Measurements from ENCODE around the gene PROK2. TPM values are rescaled to one million over a fixed set of nuclear protein-coding genes. Genes with fewer than 3 reads are reported as not detected.

PROK2 gene
- total RNA-seq, 2 experiments from 2014 or later, result 0.42 to 0.67 TPM

GRCh38 chr3:71752831-71753700 lies 31.9 kb downstream of the PROK2 start:
- ChIA-PET POLR2A (no interaction called here), CTCF (interaction anchor here (0.9 to 3.9 kb wide), 2 partner anchors 14 to 24 kb away, joined by 3 to 19 read pairs; no protein-coding TSS in a partner anchor)

- ChIA-PET CTCF (interaction anchor here (3.9 kb wide), 1 partner anchor 22 kb away, joined by 19 read pairs; no protein-coding TSS in a partner anchor), POLR2A (no interaction called here)
Measured at GRCh38 chr3:71751602-71752001, 33.3 kb downstream of the PROK2 start.

- ChIA-PET CTCF (no interaction called here), POLR2A (no interaction called here)
Measured at GRCh38 chr3:71744738-71745137, 40.2 kb downstream of the PROK2 start.

- POLR2A ChIA-PET, result no interaction called here
- CTCF ChIA-PET, result no interaction called here
Measured at GRCh38 chr3:71742621-71743020, 42.3 kb downstream of the PROK2 start.

GRCh38 chr3:71734881-71735280 lies 50.1 kb downstream of the PROK2 start:
- CTCF ChIA-PET, result no interaction called here

GRCh38 chr3:71733319-71733718 lies 51.6 kb downstream of the PROK2 start:
- ChIA-PET POLR2A (no interaction called here), CTCF (interaction anchor here (0.8 kb wide), 1 partner anchor 23 kb away, joined by 5 read pairs; no protein-coding TSS in a partner anchor)

More at GRCh38 chr3:71734881-71735280, 50.1 kb downstream of the PROK2 start:
- POLR2A ChIA-PET, result no interaction called here

GRCh38 chr3:71732637-71733036 lies 52.3 kb downstream of the PROK2 start:
- ChIA-PET POLR2A (no interaction called here), CTCF (no interaction called here)

- POLR2A ChIA-PET, result no interaction called here
Measured at GRCh38 chr3:71728632-71729342, 56.2 kb downstream of the PROK2 start.

GRCh38 chr3:71726146-71726545 lies 58.8 kb downstream of the PROK2 start:
- ChIA-PET CTCF (interaction anchor here (3.0 kb wide), 1 partner anchor 133 kb away, joined by 10 read pairs; no protein-coding TSS in a partner anchor), POLR2A (no interaction called here)

More at GRCh38 chr3:71728632-71729342, 56.2 kb downstream of the PROK2 start:
- CTCF ChIA-PET, result interaction anchor here (0.5 to 3.0 kb wide), 11 partner anchors 8 to 314 kb away, joined by 3 to 19 read pairs (median 5); partner anchors contain the start of gene GPR27

- ChIA-PET CTCF (interaction anchor here (1.2 kb wide), 1 partner anchor 9 kb away, joined by 5 read pairs; no protein-coding TSS in a partner anchor), POLR2A (no interaction called here)
Measured at GRCh38 chr3:71725271-71725991, 59.5 kb downstream of the PROK2 start, which contains the start of gene EIF4E3. Gene EIF4E3 (minus strand): TSS chr3:71725402. CDS start chr3:71725367, 35 bp downstream.

- POLR2A ChIA-PET, result no interaction called here
- CTCF ChIA-PET, result interaction anchor here (1.2 kb wide), 1 partner anchor 8 kb away, joined by 5 read pairs; no protein-coding TSS in a partner anchor
Measured at GRCh38 chr3:71724584-71725270, 60.2 kb downstream of the PROK2 start.

GRCh38 chr3:71724171-71724453 lies 60.8 kb downstream of the PROK2 start:
- ChIA-PET POLR2A (interaction anchor here (0.6 kb wide), 1 partner anchor 142 kb away, joined by 3 read pairs; no protein-coding TSS in a partner anchor), CTCF (interaction anchor here (1.2 kb wide), 1 partner anchor 8 kb away, joined by 5 read pairs; no protein-coding TSS in a partner anchor)

- ChIA-PET CTCF (no interaction called here), POLR2A (interaction anchor here (0.6 kb wide), 1 partner anchor 141 kb away, joined by 3 read pairs; no protein-coding TSS in a partner anchor)
Measured at GRCh38 chr3:71723452-71724170, 61.3 kb downstream of the PROK2 start.

GRCh38 chr3:71722693-71723092 lies 62.3 kb downstream of the PROK2 start:
- CTCF ChIA-PET, result interaction anchor here (1.3 kb wide), 1 partner anchor 12 kb away, joined by 5 read pairs; no protein-coding TSS in a partner anchor
- POLR2A ChIA-PET, result no interaction called here

Other genes with a start within 250 kb of the PROK2 start
- 100 to 1,000 TPM; 144 to 152 TPM for gene FOXP1, start 201.4 kb downstream of the PROK2 start, total RNA-seq
- gene EIF4E3, start 59.7 kb downstream of the PROK2 start, total RNA-seq, result 10 to 100 TPM; 22.3 to 24.5 TPM
- gene GPR27, start 31.3 kb downstream of the PROK2 start, total RNA-seq, result 1 to 10 TPM; 2.2 to 2.7 TPM